Measurements from ENCODE around the gene SLC25A29.
"Not testable (repeated sequence)": the region's sequence is repeated elsewhere in the genome, so short reads cannot be mapped to it uniquely, and the experiment has no call there.

The SLC25A29 gene

DNA sequence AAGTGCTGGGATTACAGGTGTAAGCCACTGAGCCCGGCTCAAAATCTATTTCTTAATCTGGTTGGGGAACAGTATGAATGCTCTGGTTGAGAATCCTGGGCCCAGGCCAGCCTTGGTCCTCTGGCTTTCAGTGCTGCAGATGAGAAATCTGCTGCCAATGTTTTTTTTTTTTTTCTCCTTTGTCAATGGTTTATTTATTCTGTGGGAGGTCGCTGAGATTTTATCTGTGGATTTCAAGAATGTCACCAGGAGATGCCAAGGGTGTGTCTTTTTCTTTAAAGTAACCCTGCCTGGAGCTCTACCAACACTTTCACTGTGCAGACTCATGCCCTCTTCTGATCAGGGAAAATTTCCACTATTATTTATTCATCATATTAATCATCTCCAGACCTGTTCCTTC lies 3.6 kb downstream of the SLC25A29 start:
- ATAC-seq (replicated peaks; ENCODE audit: extremely low read depth, poor library complexity, severe bottlenecking) (no peak), DNase-seq (ENCODE audit: low spot score in 2 of 2) (no peak)
- H3K36me3 Mint-ChIP-seq (ENCODE audit: insufficient read depth): peaks cover 4% of the 10 kb centered on the region
- no peak overlapping the region for H3K27ac Mint-ChIP-seq (ENCODE audit: low read depth)
- no peaks in the 10 kb centered on the region for H3K27me3 Mint-ChIP-seq
- no peaks in the 10 kb centered on the region for H3K9me3 Mint-ChIP-seq
- peaks cover 9% of the 10 kb centered on the region for H3K4me1 Mint-ChIP-seq
- H3K4me3 Mint-ChIP-seq: no peak overlapping the region

DNA sequence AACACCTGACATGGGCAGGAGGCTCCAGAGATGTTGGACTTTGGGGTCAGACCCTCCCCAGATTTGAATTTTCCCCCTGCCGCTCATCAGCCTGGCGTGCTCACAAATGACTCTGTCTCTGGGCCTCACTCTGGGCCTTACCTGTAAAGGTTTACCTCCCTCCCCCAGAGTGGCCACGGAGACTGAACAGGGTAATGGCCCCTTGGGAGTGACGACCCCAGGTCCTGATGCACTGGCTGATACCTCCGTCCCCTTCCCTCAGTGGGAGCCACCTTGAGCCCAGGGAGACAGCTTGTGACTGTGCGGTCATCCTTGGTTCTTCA lies 7.0 kb downstream of the SLC25A29 start:
- Mint-ChIP-seq H3K4me1 (no peaks in the 10 kb centered on the region), H3K9me3 (no peaks in the 10 kb centered on the region), H3K4me3 (no peak overlapping the region), H3K27me3 (no peaks in the 10 kb centered on the region), H3K36me3 (ENCODE audit: insufficient read depth) (no peaks in the 10 kb centered on the region), H3K27ac (ENCODE audit: low read depth) (no peak overlapping the region)
- no peak for DNase-seq (ENCODE audit: low spot score in 2 of 2)
- no peak for ATAC-seq (replicated peaks; ENCODE audit: extremely low read depth, poor library complexity, severe bottlenecking)

- DNase-seq (ENCODE audit: low spot score in 2 of 2) (no peak), ATAC-seq (replicated peaks; ENCODE audit: extremely low read depth, poor library complexity, severe bottlenecking) (no peak)
- Mint-ChIP-seq H3K36me3 (ENCODE audit: insufficient read depth) (no peaks in the 10 kb centered on the region), H3K27me3 (no peaks in the 10 kb centered on the region), H3K27ac (ENCODE audit: low read depth) (no peak overlapping the region), H3K4me1 (no peaks in the 10 kb centered on the region), H3K4me3 (no peak overlapping the region), H3K9me3 (no peaks in the 10 kb centered on the region)
Observed at GRCh38 chr14:100298551-100299237, 7.5 kb downstream of the SLC25A29 start.

DNA sequence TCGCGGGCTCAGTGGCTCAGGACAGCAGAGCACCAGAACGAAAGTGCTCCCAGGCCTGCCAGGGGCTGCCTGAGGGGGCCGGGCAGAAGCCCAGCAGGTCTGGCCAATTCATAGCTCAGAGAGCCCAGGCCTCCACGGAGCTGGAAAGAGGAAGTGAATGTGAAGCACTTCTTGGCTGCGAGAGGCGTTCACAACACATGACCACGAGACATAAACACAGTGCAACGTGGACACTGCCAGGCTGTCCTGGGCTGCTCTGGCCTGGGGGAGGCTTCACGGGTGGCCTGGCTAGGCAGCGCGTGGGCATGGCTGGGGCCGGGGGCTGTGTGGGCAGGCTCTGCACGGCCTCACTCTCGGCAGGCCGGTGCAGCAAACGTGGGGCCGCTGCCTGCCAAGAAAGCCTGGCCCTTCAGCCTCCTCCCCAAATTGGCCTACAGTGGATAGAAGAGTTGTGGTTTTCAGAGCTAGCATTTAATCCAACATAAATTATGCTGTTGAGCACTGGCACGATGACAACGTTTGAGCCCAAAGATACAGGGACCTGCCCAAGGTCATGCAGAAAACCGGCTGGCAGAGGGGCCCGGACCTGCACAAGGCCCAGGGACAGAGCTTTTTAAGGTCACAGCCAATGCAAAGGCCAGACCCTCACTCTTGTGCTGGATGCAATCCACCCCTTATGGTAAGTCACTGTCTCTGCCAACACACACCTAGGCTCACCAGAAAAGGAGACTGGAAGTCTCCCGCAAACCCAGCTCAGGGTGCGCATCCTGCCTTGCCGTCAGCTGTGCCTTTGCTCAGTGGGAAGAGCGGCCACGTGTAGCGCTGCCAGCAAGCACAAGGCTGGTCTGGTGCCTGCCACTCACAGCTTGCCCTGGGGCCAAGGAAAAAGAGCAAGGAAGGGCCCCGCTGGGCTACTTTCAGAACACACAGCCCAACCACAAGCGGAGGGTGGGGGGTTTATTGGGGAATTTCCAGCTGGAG lies 8.6 kb downstream of the SLC25A29 start:
- no peak for ATAC-seq (replicated peaks; ENCODE audit: extremely low read depth, poor library complexity, severe bottlenecking)
- H3K27ac Mint-ChIP-seq (ENCODE audit: low read depth): no peak overlapping the region
- no peak for DNase-seq (ENCODE audit: low spot score in 2 of 2)
- H3K36me3 Mint-ChIP-seq (ENCODE audit: insufficient read depth): no peaks in the 10 kb centered on the region
- no peak overlapping the region for H3K4me3 Mint-ChIP-seq
- no peaks in the 10 kb centered on the region for H3K27me3 Mint-ChIP-seq
- no peaks in the 10 kb centered on the region for H3K9me3 Mint-ChIP-seq
- H3K4me1 Mint-ChIP-seq: no peaks in the 10 kb centered on the region

GRCh38 chr14:100296729-100297128 lies 9.5 kb downstream of the SLC25A29 start:
- not testable (repeated sequence) for H3K9me3 Mint-ChIP-seq; H3K27me3 Mint-ChIP-seq; ATAC-seq (replicated peaks; ENCODE audit: extremely low read depth, poor library complexity, severe bottlenecking); H3K4me1 Mint-ChIP-seq; H3K27ac Mint-ChIP-seq (ENCODE audit: low read depth); H3K4me3 Mint-ChIP-seq; DNase-seq (ENCODE audit: low spot score in 2 of 2); H3K36me3 Mint-ChIP-seq (ENCODE audit: insufficient read depth)

DNA sequence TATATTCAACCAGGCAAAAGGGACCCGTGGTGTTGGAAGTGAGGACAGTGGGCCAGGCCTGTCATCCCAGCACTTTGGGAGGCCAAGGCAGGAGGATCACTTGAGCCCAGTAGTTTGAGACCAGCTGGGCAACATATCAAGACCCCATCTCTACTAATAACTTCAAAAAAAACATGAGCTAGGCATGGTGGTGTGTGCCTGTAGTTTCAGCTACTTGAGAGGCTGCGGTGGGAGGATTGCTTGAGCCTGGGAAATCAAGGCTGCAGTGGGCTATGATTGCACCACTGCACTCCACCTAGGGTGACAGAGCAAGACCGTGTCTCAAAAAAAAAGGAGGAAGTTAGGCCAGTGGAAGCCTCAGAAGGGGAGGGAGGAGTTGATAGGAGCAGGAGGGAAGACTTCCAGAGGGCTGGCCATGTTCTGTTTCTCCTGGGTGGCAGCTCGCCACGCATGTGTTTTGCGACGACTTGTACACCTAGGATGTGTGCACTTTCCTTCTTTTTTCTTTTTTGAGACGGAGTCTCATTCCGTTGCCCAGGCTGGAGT lies 10.1 kb downstream of the SLC25A29 start:
- Mint-ChIP-seq H3K9me3 (no peaks in the 10 kb centered on the region), H3K36me3 (ENCODE audit: insufficient read depth) (no peaks in the 10 kb centered on the region), H3K27me3 (no peaks in the 10 kb centered on the region), H3K4me1 (no peaks in the 10 kb centered on the region), H3K27ac (ENCODE audit: low read depth) (no peak overlapping the region), H3K4me3 (no peak overlapping the region)
- ATAC-seq (replicated peaks; ENCODE audit: extremely low read depth, poor library complexity, severe bottlenecking) (no peak), DNase-seq (ENCODE audit: low spot score in 2 of 2) (no peak)

GRCh38 chr14:100295376-100296105 lies 10.7 kb downstream of the SLC25A29 start:
- no peaks in the 10 kb centered on the region for H3K4me1 Mint-ChIP-seq
- no peak overlapping the region for H3K27ac Mint-ChIP-seq (ENCODE audit: low read depth)
- ATAC-seq (replicated peaks; ENCODE audit: extremely low read depth, poor library complexity, severe bottlenecking): no peak
- DNase-seq (ENCODE audit: low spot score in 2 of 2): no peak
- H3K9me3 Mint-ChIP-seq: no peaks in the 10 kb centered on the region
- no peak overlapping the region for H3K4me3 Mint-ChIP-seq
- H3K36me3 Mint-ChIP-seq (ENCODE audit: insufficient read depth): no peaks in the 10 kb centered on the region
- H3K27me3 Mint-ChIP-seq: no peaks in the 10 kb centered on the region

GRCh38 chr14:100294963-100295330 lies 11.3 kb downstream of the SLC25A29 start:
- Mint-ChIP-seq H3K4me1 (no peaks in the 10 kb centered on the region), H3K27me3 (no peaks in the 10 kb centered on the region), H3K36me3 (ENCODE audit: insufficient read depth) (no peaks in the 10 kb centered on the region), H3K9me3 (no peaks in the 10 kb centered on the region), H3K4me3 (no peak overlapping the region), H3K27ac (ENCODE audit: low read depth) (no peak overlapping the region)
- ATAC-seq (replicated peaks; ENCODE audit: extremely low read depth, poor library complexity, severe bottlenecking) (no peak), DNase-seq (ENCODE audit: low spot score in 2 of 2) (no peak)

GRCh38 chr14:100294213-100294962 lies 11.9 kb downstream of the SLC25A29 start:
- no peak for DNase-seq (ENCODE audit: low spot score in 2 of 2)
- no peak for ATAC-seq (replicated peaks; ENCODE audit: extremely low read depth, poor library complexity, severe bottlenecking)
- Mint-ChIP-seq H3K27ac (ENCODE audit: low read depth) (no peak overlapping the region), H3K36me3 (ENCODE audit: insufficient read depth) (no peaks in the 10 kb centered on the region), H3K9me3 (no peaks in the 10 kb centered on the region), H3K4me3 (no peak overlapping the region), H3K4me1 (no peaks in the 10 kb centered on the region), H3K27me3 (no peaks in the 10 kb centered on the region)

DNA sequence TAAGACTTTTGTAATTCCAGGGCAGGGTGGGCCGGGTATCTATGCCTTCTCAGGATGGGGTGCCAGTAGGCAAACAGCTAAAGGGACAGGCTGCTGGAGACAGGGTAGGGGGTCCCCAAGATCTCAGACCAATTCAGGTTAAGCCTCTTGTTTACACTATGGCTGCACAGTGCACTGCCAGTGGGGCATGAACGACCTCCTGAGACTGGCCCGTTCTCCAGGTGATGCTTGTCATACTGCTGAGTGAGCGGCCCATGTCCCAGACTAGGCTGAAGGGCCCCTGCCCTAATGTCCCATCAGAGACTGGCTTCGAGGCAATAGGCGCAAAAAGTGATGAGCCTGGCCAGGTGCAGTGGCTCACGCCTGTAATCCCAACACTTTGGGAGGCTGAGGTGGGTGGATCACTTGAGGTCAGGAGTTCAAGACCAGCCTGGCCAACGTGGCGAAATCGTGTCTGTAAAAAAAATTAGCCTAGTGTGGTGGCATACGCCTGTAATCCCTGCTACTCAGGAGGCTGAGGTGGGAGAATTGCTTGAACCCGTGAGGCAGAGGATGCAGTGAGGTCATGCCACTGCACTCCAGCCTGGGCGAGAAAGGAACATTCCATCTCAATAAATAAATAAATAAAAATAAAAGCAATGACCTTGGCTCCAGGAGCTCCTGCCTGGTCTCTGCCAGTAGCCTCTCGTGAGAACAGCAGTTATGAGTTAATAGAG lies 12.6 kb downstream of the SLC25A29 start:
- H3K36me3 Mint-ChIP-seq (ENCODE audit: insufficient read depth): no peaks in the 10 kb centered on the region

DNA sequence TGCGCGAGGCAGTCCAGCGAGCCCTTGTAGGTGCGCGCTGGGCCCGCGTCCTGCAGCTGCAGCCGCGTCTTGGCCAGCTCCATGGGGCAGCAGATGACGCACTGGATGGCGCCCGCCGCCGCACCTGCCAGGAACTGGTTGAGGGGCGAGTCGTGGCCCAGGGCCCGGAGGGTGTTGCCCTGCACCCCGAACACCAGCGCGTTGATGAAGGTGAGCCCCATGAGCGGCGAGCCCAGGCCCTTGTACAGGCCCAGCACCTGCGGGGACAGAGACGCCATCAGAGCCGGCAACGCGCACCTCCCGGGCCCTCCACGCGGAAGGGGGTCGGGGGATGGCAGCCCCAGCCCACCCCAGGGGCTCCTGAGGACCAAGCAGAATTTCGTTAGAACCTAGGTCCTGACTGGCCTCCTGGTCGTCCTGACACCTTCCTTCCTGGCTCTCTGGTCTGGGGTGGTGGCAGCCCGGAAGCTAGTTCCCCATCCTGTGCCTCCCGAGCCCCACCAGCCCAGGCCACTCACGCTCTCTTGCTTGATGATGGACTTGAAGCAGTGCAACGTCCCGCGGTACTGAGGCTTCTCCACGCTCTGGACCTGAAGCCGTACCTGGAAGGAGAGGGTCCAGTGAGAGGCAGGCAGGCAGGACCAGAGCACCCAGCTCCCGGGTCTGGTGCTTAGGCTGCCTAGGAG lies 13.3 kb downstream of the SLC25A29 start:
- Mint-ChIP-seq H3K27ac (ENCODE audit: low read depth) (no peak overlapping the region), H3K4me3 (no peak overlapping the region), H3K27me3 (no peaks in the 10 kb centered on the region), H3K4me1 (no peaks in the 10 kb centered on the region), H3K9me3 (no peaks in the 10 kb centered on the region), H3K36me3 (ENCODE audit: insufficient read depth) (no peaks in the 10 kb centered on the region)
- ATAC-seq (replicated peaks; ENCODE audit: extremely low read depth, poor library complexity, severe bottlenecking): no peak
- no peak for DNase-seq (ENCODE audit: low spot score in 2 of 2)

More for the DNA sequence above, 12.6 kb downstream of the SLC25A29 start:
- ATAC-seq (replicated peaks; ENCODE audit: extremely low read depth, poor library complexity, severe bottlenecking) (no peak), DNase-seq (ENCODE audit: low spot score in 2 of 2) (no peak)
- no peak overlapping the region for H3K27ac Mint-ChIP-seq (ENCODE audit: low read depth)
- H3K9me3 Mint-ChIP-seq: no peaks in the 10 kb centered on the region
- no peak overlapping the region for H3K4me3 Mint-ChIP-seq
- no peaks in the 10 kb centered on the region for H3K4me1 Mint-ChIP-seq
- no peaks in the 10 kb centered on the region for H3K27me3 Mint-ChIP-seq
